Urothelium cell line (cell line): ENCODE data around the gene ATG13.

Experiments used
- DNase-seq: peaks from one replicate; pipeline ENCODE4 v3.0.0; 2011; ENCODE audit warnings: low spot score, mixed read lengths
- FAIRE-seq: peaks from 2 replicates; lab custom pipeline; 2011; peaks lifted over from hg19 to GRCh38; lab: Jason Lieb, UNC

Gene ATG13

DNA sequence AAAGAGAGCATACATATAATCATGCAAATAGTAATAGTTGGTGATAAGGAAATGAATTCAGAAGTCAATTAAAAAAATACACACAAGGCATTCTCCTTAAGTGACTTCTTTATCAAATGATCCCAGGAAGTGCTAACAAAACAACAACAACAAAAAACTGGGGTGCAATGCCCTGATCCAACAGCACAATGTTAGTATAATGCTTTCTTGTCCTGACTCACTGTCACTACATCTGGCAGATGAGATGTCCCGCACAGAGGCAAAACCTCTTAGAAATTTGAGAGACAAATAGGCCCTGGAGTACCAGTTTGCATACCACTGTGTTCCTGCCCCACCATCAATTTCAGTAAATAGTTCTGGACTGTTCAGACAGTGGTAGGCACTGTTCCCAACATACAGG is 12.6 kb upstream of the ATG13 start:
- no peak for DNase-seq
- FAIRE-seq: no peak

DNA sequence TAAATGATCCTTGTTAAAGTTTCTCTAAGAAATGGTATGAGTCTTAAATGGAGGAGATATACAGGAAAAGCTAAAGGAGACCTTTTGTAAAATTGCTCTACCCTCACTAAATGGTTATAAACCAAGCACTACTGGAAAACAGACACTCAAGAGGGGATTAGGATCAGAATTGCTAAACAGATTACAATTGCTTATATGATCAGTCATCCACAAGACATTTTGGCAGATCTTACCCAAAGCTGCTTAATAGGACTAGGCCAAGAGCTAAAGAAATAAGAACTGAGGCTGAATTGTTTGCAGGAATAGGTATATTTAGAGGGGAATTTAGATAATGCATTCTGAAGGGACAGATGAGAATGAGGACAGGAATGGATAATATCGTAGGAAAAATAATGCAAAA is 9.8 kb upstream of the ATG13 start:
- no peak for DNase-seq
- no peak for FAIRE-seq

DNA sequence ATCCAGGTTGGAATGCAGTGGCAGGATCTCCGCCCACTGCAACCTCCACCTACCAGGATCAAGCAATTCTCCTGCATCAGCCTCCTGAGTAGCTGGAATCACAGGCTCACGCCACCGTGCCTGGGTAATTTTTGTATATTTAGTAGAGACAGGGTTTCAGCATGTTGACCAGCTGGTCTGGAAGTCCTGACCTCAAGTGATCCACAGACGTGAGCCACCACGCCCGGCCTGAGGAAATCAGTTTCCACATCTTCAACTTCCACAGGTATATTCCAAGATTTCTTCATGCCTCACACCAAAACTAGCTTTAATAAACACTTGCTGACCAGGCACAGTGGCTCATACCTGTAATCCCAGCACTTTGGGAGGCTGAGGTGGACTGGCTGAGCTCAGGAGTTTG is 8.0 kb upstream of the ATG13 start:
- FAIRE-seq (no peak), DNase-seq (no peak)

DNA sequence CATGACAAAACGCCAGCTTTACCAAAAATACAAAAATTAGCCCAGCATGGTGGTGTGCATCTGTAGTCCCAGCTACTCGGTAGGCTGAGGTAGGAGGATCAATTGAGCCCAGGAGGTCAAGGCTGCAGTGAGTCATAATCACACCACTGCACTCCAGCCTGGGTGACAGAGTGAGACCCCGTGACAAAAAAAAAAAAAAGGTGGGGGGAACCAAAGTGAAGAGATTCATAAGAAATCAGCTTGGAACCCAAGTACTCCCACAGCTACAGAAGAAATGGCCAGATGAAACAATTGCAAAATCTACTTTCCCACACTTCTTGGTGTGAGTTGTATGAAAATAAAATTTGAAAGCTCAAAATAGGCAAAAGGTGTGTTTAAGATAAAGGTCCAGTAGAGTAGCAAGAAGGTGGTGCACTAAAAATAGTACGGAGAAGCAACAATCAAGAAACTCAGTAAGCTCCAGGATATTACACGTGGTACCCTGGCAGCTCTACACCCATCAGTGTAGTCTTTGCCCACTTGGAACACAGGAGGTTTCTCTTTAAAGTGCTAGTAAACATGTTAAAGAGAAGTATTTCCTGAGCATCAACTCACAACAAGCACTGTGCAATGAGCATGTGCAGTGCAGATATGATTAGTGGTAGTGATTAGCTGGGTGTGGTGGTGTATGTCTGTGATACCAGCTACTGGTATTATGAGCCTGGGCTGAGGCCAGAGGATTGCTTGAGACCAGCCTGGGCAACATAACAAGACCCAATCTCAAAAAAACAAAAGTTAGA is 5.6 kb upstream of the ATG13 start:
- DNase-seq (no peak), FAIRE-seq (no peak)

DNA sequence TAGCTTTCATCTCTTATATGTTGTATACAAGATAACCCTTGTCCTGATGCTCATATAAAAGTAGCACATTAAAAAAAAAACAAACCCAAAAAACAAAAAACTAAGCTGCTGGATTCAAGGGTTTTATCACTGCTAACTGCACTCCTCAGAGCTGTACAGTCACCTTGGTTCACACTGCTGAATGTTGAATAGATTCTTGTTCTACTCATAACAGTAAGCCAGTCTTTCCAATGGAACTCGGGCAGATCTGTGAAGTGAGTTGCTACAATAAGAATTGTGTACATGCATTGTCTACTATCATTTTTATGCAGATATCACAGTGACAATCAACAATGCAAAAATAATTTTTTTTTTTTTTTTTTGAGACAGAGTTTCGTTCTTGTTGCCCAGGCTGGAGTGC is 5.0 kb upstream of the ATG13 start:
- FAIRE-seq: no peak

DNA sequence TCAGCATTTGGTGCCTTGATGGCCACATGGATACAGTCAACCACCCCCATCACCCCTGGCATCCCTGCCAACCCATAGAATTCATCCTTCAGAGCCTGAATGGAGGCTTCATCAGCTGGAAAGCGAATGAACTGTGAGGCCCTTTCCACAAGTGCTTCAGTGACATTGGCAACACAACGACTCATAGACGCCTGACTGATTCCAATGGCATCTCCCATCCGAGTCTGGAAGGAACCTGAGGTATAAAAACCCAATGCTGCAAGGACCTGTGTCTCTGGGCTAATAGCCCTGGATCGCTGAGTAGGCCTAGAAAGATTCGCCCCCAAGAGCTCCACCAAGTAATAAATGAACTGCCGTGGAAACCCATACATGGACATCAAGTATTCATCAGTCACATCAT is 1.6 kb upstream of the ATG13 start:
- FAIRE-seq: no peak
- DNase-seq: no peak

More for the DNA sequence above, 5.0 kb upstream of the ATG13 start:
- DNase-seq: no peak

DNA sequence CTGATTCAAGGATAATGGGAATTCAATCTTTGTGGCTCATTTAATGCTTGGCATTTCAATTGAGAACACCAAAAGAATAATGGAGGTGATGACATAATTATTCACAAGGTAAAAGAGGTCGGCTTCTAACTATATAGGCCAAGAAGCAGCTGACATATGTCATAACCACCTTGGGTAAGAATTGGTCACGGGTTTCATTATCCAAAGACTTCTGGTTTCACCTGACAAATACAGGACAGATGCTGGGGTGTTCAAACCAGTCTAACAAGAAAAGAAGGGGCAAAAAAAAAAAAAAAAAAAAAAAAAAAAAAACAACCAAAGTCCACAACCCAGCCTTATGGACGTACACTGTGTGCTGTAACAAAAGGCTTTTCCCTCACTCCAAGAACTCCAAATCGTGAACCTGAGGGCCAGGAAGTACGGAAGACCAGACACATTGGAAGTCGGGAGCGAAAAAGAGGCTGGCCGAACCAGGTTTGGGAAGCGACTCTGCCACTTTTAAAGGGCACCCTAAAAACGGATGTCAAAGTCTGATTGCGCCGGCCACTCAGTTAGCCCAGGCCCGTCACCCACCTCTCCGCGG is 711 bp upstream of the ATG13 start:
- DNase-seq: no peak
- no peak for FAIRE-seq

DNA sequence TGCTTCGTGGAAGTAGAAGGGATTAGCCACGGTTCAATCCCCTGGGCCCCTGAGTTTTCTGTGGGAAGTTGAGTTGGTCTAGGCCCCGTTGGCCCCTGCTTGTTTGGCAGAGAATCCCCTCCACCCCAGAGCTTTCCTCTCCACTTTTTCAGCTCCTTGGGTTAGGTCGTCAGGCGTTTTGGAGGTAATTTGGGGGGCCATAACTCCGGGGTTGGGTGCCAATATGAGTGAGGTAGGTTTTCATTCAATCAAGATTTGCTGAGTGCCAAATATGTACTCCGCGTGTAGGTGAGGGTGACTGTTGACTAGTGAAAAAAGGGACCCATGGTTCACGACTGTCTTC is 590 bp downstream of the ATG13 start:
- no peak for FAIRE-seq
- DNase-seq: no peak

DNA sequence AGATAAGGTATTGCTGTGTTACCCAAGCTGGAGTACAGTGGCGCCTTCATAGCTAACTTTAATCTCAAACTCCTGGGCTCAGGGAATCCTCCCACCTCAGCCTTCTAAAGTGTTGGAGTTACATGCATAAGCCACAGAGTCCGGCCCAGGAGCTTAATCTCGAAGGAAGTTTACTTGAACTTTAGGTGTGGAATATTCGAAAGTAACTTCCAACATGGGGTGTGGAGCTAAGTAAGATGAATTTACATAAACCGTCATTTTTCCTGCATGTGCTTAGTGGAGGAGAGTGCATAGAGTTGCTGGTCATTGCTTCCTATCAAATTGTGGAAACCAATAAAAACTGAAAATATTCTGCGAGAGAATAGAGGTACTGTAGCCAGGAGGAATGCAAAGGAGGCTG is 1.5 kb downstream of the ATG13 start:
- no peak for FAIRE-seq
- DNase-seq: no peak

DNA sequence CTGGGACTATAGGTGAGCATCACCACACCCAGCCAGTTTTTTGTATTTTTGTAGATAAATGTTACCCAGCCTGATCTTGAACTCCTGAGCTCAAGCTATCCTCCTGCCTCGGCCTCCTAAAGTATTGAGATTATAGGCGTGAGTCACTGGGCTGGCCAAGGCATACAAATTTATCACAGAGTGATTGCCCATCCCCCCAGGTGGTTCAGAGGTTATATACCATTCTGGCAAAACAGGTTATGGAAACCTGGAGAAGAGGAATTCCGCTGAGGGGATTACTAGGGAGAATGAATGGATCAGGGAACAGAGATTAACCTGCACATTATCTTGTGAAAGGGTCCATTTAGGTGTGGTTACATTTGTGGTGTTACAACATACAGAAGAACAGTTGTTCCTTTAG is 8.1 kb downstream of the ATG13 start:
- DNase-seq (no peak), FAIRE-seq (no peak)

DNA sequence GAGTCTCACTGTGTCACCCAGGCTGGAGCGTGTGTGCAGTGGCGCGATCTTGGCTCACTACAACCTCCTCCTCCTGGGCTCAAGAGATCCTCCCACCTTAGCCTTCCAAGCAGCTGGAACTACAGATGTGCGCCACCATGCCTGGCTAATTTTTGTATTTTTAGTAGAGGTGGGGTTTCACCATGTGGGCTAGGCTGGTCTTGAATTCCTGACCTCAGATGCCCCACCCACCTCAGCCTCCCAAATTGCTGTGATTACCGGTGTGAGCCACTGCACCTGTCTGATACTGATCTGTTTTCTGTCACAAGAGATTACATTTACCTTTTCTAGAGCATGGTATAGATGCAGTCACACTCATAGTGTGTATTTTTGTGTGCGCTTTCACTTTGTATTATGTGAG is 11.6 kb downstream of the ATG13 start:
- no peak for FAIRE-seq
- no peak for DNase-seq

DNA sequence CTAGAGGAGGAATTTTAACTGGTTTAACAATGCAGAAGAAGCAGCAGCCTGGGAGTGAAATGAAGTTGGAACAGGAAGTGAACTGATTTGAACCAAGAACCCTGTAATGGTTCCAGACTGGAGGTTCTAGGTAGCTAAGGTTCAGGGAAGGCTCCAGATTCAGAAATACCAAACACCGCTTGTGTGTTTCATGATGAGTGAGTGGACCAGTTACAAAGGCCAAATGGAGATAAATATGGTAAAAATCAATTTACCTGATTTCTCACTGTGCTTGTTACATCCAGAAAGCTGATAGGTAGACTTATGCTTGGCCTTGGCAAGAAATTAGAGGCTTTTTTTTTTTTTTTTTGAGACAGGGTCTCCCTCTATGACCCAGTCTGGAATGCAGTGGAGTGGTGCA is 12.9 kb downstream of the ATG13 start:
- no peak for DNase-seq
- FAIRE-seq: no peak

DNA sequence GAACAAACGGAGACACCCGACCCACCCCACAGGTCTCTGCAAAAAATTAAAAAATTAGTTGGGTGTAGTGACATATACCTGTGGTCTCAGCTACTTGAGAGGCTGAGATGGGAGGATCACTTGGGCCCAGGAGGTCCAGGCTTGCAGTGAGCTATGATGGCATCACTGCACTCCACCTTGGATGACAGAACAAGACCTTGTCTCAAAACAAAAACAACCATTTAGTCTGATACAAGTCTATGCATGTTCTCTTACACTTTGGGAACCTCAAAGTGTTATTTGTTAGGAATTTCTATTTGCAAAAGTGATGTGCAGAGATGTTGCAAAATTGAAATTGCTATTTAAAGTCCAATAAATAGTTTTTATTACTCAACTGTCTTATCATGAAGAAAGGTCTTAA is 14.3 kb downstream of the ATG13 start:
- FAIRE-seq (no peak), DNase-seq (no peak)

DNA sequence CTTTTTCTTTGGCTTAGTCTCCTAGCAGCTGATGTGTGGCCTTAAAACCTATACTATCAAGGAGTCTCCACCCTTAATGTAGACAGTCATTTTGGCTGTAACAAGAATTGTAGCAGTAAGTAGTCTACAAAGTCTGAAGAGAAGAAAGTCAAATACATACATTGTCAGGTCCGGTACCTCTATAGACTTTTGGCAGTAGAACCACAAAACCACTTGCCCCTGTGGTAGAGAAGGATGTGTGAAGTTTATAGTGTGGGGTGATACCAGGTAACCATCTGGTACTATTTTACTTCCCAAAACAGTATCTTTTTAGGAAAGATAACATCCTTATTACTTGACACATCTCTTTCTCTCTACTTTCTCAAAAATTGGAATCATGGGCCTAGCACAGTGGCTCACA is 15.1 kb downstream of the ATG13 start:
- FAIRE-seq (no peak), DNase-seq (no peak)

DNA sequence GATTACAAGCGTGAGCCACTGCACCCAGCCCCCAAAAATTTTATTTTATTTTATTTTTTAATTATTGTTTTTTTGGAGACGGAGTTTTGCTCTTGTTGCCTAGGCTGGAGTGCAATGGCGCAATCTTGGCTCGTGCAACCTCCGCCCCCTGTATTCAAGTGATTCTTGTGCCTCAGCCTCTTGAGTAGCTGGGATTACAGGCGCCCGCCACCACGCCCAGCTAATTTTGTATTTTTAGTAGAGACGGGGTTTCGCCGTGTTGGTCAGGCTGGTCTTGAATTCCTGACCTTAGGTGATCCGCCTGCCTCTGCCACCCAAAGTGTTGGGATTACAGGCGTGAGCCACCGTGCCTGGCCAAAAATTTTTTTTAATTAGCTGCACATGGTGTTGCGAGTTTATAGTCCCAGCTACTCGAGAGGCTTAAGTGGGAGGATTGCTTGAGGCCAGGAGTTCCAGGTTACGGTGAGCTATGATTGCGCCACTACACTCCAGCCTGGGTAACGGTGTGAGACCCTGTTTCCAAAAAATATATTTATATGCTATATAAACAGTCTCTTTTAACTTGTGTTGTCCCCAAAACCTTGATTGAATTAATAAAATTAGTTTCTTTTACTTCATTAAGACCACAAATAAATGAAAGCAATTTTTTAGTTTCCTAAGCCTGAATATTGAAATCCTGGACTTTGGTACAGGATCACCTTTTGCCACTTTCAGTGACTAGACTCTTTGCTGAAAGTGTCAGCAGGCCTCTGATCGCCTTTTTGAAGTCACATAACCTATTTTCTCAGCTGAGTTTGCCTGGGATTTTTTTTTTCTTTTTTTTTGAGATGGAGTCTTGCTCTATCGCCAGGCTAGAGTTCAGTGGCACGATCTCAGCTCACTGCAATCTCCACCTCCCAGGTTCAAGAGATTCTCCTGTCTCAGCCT is 16.2 kb downstream of the ATG13 start:
- DNase-seq: no peak
- no peak for FAIRE-seq

DNA sequence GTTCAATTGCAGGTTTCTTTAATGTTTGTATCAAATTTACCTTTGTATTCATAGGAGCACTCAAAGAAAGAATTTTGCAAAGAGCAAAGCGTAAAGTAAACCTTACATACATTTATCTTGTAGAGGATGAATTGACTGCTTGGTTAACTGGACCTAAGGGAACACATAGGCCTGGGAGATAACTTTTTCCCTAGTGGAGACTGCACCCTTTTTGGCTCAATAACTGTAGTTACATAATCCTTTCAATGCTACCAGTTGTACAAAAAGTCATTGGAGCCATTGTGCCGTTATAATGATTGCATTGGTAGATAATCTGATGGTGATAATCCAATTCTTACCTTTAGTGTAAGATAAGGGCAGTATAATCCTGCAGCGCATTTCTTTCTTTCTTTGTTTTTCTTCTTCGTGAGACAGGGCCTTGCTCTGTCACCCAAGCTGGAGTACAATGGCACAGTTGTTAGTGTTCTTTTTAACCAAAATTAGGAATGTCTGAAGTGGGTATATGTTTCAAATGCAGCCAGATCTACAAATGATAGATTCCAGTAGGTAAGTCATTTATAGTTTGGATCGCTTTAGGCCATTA is 18.3 kb downstream of the ATG13 start:
- no peak for DNase-seq
- FAIRE-seq: no peak

DNA sequence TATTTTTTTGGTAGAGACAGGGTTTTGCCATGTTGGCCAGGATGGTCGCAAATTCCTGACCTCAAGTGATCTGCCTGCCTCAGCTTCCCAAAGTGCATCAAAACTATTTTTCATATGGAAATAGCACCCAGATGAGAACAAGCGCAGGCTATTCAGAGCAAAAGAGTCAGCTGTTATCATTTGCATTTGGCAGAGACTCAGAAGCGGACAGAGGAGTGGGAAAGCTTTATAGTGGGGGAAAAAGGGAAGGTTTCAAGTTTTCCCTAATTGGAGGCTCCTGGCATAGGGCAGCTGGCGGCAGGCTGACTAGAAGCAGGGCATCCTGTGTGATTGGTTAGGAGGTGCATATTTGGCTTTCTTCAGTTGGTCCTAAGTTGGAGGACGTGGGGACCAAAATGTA is 20.2 kb downstream of the ATG13 start:
- no peak for FAIRE-seq
- DNase-seq: no peak

DNA sequence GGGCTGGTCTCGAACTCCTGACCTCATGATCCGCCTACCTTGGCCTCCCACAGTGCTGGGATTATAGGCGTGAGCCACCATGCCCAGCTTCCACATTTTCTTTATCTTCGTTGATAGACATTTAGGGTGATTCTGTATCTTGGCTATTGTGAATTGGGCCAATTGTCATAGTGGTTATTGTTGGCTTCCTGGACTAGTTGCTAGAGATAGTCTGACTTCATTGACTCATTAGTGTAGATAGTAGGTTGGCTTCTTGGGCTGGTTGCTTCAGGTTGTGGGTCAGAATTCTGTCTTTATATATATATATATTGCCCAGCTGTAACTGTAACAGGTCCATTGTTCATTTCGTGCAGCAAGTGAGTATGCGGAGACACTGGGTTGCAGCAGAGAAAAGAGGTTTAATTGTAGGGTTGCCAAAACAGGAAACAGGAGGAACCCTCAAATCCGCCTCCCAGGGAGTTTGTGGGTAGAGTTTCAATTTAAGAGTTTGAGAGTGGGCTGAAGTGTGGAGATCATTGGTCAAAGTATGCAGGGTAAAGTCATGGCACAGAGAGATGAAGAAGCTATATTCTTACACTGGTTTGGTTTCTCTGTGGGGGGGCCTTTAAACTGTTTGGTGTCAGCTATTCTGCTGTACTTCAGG is 22.0 kb downstream of the ATG13 start:
- DNase-seq: no peak
- no peak for FAIRE-seq

DNA sequence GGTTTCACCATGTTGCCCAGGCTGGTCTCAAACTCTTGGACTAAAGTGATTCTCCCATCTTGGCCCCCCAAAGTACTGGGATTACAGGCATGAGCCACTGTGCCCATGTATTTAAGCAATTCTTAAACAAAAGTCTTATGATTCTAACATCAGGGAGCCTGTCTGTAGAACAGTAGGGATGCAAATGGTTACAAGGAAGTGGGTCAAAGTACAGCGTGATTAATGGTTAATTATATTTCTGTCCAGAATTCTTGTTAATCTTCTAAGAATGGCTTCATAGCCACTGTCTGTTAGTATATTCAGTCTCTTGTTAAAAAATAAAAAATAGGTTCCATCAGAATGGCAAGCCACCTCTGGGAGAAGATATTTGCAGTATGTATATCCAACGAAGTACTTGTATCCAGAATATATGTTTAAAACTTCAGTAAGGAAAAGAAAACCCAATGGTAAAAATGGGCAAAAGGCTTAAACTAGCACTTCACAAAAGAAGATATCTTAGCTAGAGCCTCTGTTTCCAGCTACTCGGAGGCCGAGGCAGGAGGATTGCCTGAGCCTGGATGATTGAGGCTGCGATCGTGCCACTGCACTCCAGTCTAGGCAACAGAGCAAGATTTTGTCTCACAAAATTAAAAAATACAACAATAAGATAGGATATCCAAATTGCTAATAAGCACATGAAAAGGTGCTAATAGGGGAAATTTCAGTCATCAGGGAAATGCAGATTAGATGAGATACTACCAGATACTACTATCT is 22.9 kb downstream of the ATG13 start:
- FAIRE-seq: no peak

DNA sequence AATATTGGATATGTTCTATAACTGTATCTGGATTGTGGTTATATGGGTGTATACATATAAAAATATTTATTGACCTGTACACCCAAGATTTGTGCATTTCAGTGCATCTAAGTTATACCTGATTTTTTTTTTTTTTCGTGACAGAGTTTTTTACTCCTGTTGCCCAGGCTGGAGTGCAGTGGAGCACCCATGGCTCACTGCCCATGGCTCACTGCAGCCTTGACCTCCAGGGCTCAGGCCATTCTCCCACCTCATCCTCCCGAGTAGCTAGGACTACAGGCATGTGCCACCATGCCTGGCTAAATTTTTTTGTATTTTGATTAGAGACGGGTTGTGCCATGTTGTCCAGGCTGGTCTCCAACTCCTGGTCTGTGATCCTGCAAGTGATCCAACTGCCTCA is 24.3 kb downstream of the ATG13 start:
- DNase-seq (no peak), FAIRE-seq (no peak)

More for the DNA sequence above, 22.9 kb downstream of the ATG13 start:
- no peak for DNase-seq
